WTC11 (cell line): ENCODE results near the gene STRIT1. TPM values are rescaled to one million over a fixed set of nuclear protein-coding genes. Genes with fewer than 3 reads are reported as not detected.

Experiments
- ATAC-seq: fragments of 200-7000 bp; cut with Tn5 transposase; 2 replicates; pipeline ENCODE4 v1.10.0; 2021; ENCODE audit warnings: mild to moderate bottlenecking, moderate library complexity
- CTCF ChIA-PET: fragments of 300-600 bp; sonication (Branson Sonifier 250); formaldehyde crosslinking; loops from one replicate; lab custom pipeline; 2021; ENCODE audit warnings: antibody characterized with exemption; lab: Charles Lee
- POLR2A ChIA-PET: fragments of 350-600 bp; sonication (Branson Sonifier 250); formaldehyde crosslinking; loops from one replicate; lab custom pipeline; 2021; ENCODE audit warnings: antibody characterized with exemption; lab: Charles Lee
- DNase-seq: peaks from one replicate; pipeline ENCODE4 v3.0.0; 2021; ENCODE audit warnings: low spot score
- H3K27ac Mint-ChIP-seq: 2 replicates; pipeline ENCODE4 v1.8.0; 2021; ENCODE audit warnings: mixed read lengths
- H3K27me3 Mint-ChIP-seq: 2 replicates; pipeline ENCODE4 v1.8.0; 2021; ENCODE audit warnings: low read depth, mild to moderate bottlenecking, moderate library complexity, mixed read lengths
- H3K36me3 Mint-ChIP-seq: 2 replicates; pipeline ENCODE4 v1.8.0; 2021; ENCODE audit warnings: mixed read lengths
- H3K4me1 Mint-ChIP-seq: 2 replicates; pipeline ENCODE4 v1.8.0; 2022; ENCODE audit warnings: mixed read lengths
- H3K4me3 Mint-ChIP-seq: 2 replicates; pipeline ENCODE4 v1.8.0; 2021; ENCODE audit warnings: mild to moderate bottlenecking, moderate library complexity, mixed read lengths
- H3K9me3 Mint-ChIP-seq: 2 replicates; pipeline ENCODE4 v1.8.0; 2021; ENCODE audit warnings: mixed read lengths
- CBFB ChIP-seq: sonication (generic); formaldehyde crosslinking; IDR thresholded peaks from 2 replicates; pipeline ENCODE4 v1.8.1; 2022; ENCODE audit warnings: mild to moderate bottlenecking, low read depth, missing genetic modification reagents
- FOXP1 ChIP-seq: sonication (generic); formaldehyde crosslinking; IDR thresholded peaks from 2 replicates; pipeline ENCODE4 v1.8.0; 2022; ENCODE audit warnings: missing genetic modification reagents, mild to moderate bottlenecking, moderate library complexity, borderline replicate concordance
- GRHL2 ChIP-seq: fragments of 250-450 bp; sonication (Bioruptor Pico); IDR thresholded peaks from 2 replicates; pipeline ENCODE4 v1.8.0; 2022; ENCODE audit warnings: mild to moderate bottlenecking, moderate library complexity; ENCODE audit not compliant: insufficient replicate concordance, severe bottlenecking
- IRF2 ChIP-seq: sonication (generic); formaldehyde crosslinking; IDR thresholded peaks from 2 replicates; pipeline ENCODE4 v1.8.0; 2022; ENCODE audit warnings: low read depth, missing genetic modification reagents, borderline replicate concordance
- NFE2L1 ChIP-seq: sonication (generic); formaldehyde crosslinking; IDR thresholded peaks from 2 replicates; pipeline ENCODE4 v1.8.1; 2023; ENCODE audit warnings: missing genetic modification reagents
- RORB ChIP-seq: fragments of 250-450 bp; sonication (Bioruptor Pico); IDR thresholded peaks from 2 replicates; pipeline ENCODE4 v1.9.0; 2021; ENCODE audit warnings: mild to moderate bottlenecking
- TEAD1 ChIP-seq: sonication (generic); formaldehyde crosslinking; IDR thresholded peaks from 2 replicates; pipeline ENCODE4 v1.8.0; 2022; ENCODE audit warnings: mild to moderate bottlenecking, missing genetic modification reagents
- ZBTB21 ChIP-seq: sonication (generic); formaldehyde crosslinking; IDR thresholded peaks from 2 replicates; pipeline ENCODE4 v1.8.1; 2023; ENCODE audit warnings: mild to moderate bottlenecking, missing genetic modification reagents, borderline replicate concordance
- ZNF138 ChIP-seq: sonication (generic); formaldehyde crosslinking; conservative IDR thresholded peaks from 2 replicates; pipeline ENCODE4 v1.8.1; 2022; ENCODE audit warnings: mild to moderate bottlenecking, moderate library complexity, missing genetic modification reagents
- ZNF232 ChIP-seq: sonication (generic); formaldehyde crosslinking; IDR thresholded peaks from 2 replicates; pipeline ENCODE4 v1.8.0; 2022; ENCODE audit warnings: mild to moderate bottlenecking, missing genetic modification reagents
- ZNF317 ChIP-seq: sonication (generic); formaldehyde crosslinking; IDR thresholded peaks from 2 replicates; pipeline ENCODE4 v1.8.1; 2023; ENCODE audit warnings: low read depth, mild to moderate bottlenecking, moderate library complexity, missing genetic modification reagents, borderline replicate concordance
- ZNF423 ChIP-seq: fragments of 250-450 bp; sonication (Bioruptor Pico); IDR thresholded peaks from 2 replicates; pipeline ENCODE4 v2.1.2; 2022; ENCODE audit warnings: mild to moderate bottlenecking, moderate library complexity
- total RNA-seq: library from RNA; stranded (reverse); gene quantifications from 3 replicates; pipeline ENCODE4 v1.2.3, GENCODE V29; 2021
- TF ChIP-seq, protein P1 (sequence below): fragments of 250-450 bp; sonication (Bioruptor Pico); IDR thresholded peaks from 2 replicates; pipeline ENCODE4 v1.9.0; 2021; ENCODE audit warnings: mild to moderate bottlenecking
- TF ChIP-seq, protein P2 (sequence below): sonication (generic); formaldehyde crosslinking; IDR thresholded peaks from 2 replicates; pipeline ENCODE4 v1.8.1; 2022; ENCODE audit warnings: mild to moderate bottlenecking, moderate library complexity, missing genetic modification reagents
- TF ChIP-seq, protein P3 (sequence below): sonication (generic); formaldehyde crosslinking; IDR thresholded peaks from 2 replicates; pipeline ENCODE4 v1.8.0; 2022; ENCODE audit warnings: mild to moderate bottlenecking, missing genetic modification reagents
- TF ChIP-seq, protein P4 (sequence below): sonication (generic); formaldehyde crosslinking; IDR thresholded peaks from 2 replicates; pipeline ENCODE4 v1.8.0; 2022; ENCODE audit warnings: mild to moderate bottlenecking, missing genetic modification reagents
- TF ChIP-seq, protein P5 (sequence below): sonication (generic); formaldehyde crosslinking; IDR thresholded peaks from 2 replicates; pipeline ENCODE4 v1.8.1; 2022; ENCODE audit warnings: missing genetic modification reagents, borderline replicate concordance

STRIT1 gene
- total RNA-seq, 1 experiment from 2014 or later = 0.33 TPM

DNA sequence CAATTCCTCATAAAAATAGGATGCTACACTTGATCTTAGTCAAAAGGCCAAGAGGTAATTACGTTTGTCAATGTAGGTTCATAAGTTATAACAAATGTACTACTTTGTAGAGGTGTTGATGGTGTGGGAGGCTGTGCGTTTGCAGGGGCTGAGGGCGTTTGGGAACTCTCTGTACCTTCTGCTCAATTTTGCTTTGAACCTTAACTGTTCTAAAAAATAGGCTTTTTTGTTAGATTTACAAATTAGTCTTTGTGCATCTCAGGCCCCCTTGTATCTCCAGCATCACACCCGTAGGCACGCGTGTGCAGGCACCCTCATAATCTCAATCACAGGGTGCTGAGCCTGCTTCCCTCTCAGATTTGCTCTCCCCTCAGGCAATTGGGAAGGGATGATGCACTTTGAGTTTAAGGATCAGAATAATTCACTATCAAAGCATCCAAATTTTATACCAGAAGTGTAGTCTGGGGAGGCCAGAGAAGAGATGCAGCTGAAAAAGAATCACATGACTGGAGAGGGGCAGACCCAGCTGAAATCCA lies 36.1 kb upstream of the STRIT1 start:
- no peak for TF ChIP-seq GRHL2 (CRISPR knock-in tag)
- POLR2A ChIA-PET = no interaction called here
- Mint-ChIP-seq H3K36me3 (no peaks in the 10 kb centered on the region), H3K27ac (no peak overlapping the region), H3K4me1 (peaks cover 22% of the 10 kb centered on the region), H3K27me3 (no peaks in the 10 kb centered on the region), H3K4me3 (no peak overlapping the region), H3K9me3 (0 out of 2 replicates have a peak, but pooled peaks cover 3% of the 10 kb centered on the region)
- CTCF ChIA-PET = interaction anchor here (1.0 kb wide), 1 partner anchor 373 kb away, joined by 3 read pairs; no protein-coding TSS in a partner anchor
- ATAC-seq (no peak), DNase-seq (no peak)

DNA sequence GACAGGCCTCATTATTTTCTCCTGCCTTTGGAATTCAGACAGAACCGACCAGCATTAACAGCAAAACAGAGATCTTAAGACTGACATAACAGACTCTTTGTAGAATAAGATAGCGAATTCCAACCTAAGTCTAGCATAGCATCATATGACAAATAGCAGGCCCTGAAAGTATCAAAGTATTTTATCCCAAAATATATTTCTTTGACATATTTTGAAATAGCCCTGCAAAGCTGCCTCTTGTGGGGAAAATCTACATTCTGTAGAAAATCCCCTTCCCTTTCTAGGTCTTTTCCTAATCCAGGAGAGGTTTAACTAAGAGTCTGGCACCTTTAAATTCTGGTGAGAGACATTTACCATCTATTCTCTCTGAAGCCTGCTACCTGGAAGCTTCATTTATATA lies 34.4 kb upstream of the STRIT1 start:
- H3K27ac Mint-ChIP-seq = no peak overlapping the region
- ChIA-PET CTCF (no interaction called here), POLR2A (no interaction called here)
- no peaks in the 10 kb centered on the region for H3K27me3 Mint-ChIP-seq
- DNase-seq = no peak
- no peak overlapping the region for H3K4me3 Mint-ChIP-seq
- TF ChIP-seq, protein P1, sequence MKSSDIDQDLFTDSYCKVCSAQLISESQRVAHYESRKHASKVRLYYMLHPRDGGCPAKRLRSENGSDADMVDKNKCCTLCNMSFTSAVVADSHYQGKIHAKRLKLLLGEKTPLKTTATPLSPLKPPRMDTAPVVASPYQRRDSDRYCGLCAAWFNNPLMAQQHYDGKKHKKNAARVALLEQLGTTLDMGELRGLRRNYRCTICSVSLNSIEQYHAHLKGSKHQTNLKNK = no peak
- no peak for TF ChIP-seq ZNF232
- TF ChIP-seq ZNF317 (CRISPR knock-in tag) = no peak
- TF ChIP-seq, protein P2, sequence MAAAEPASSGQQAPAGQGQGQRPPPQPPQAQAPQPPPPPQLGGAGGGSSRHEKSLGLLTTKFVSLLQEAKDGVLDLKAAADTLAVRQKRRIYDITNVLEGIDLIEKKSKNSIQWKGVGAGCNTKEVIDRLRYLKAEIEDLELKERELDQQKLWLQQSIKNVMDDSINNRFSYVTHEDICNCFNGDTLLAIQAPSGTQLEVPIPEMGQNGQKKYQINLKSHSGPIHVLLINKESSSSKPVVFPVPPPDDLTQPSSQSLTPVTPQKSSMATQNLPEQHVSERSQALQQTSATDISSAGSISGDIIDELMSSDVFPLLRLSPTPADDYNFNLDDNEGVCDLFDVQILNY (CRISPR knock-in tag) = no peak
- no peak for TF ChIP-seq FOXP1
- TF ChIP-seq, protein P3, sequence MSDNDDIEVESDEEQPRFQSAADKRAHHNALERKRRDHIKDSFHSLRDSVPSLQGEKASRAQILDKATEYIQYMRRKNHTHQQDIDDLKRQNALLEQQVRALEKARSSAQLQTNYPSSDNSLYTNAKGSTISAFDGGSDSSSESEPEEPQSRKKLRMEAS (CRISPR knock-in tag) = no peak
- no peak for TF ChIP-seq IRF2
- no peak for TF ChIP-seq ZNF423 (CRISPR knock-in tag)
- TF ChIP-seq TEAD1 (CRISPR knock-in tag) = no peak
- no peak for TF ChIP-seq CBFB (CRISPR knock-in tag)
- TF ChIP-seq, protein P4, sequence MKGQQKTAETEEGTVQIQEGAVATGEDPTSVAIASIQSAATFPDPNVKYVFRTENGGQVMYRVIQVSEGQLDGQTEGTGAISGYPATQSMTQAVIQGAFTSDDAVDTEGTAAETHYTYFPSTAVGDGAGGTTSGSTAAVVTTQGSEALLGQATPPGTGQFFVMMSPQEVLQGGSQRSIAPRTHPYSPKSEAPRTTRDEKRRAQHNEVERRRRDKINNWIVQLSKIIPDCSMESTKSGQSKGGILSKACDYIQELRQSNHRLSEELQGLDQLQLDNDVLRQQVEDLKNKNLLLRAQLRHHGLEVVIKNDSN (CRISPR knock-in tag) = no peak
- no peak for TF ChIP-seq ZBTB21
- no peak for TF ChIP-seq NFE2L1 (CRISPR knock-in tag)
- no peak for TF ChIP-seq ZNF138 (CRISPR knock-in tag)
- TF ChIP-seq, protein P5, sequence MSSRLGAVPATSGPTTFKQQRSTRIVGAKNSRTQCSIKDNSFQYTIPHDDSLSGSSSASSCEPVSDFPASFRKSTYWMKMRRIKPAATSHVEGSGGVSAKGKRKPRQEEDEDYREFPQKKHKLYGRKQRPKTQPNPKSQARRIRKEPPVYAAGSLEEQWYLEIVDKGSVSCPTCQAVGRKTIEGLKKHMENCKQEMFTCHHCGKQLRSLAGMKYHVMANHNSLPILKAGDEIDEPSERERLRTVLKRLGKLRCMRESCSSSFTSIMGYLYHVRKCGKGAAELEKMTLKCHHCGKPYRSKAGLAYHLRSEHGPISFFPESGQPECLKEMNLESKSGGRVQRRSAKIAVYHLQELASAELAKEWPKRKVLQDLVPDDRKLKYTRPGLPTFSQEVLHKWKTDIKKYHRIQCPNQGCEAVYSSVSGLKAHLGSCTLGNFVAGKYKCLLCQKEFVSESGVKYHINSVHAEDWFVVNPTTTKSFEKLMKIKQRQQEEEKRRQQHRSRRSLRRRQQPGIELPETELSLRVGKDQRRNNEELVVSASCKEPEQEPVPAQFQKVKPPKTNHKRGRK (CRISPR knock-in tag) = no peak
- H3K36me3 Mint-ChIP-seq = no peaks in the 10 kb centered on the region
- H3K4me1 Mint-ChIP-seq = peaks cover 29% of the 10 kb centered on the region
- H3K9me3 Mint-ChIP-seq = no peaks in the 10 kb centered on the region
- no peak for ATAC-seq

DNA sequence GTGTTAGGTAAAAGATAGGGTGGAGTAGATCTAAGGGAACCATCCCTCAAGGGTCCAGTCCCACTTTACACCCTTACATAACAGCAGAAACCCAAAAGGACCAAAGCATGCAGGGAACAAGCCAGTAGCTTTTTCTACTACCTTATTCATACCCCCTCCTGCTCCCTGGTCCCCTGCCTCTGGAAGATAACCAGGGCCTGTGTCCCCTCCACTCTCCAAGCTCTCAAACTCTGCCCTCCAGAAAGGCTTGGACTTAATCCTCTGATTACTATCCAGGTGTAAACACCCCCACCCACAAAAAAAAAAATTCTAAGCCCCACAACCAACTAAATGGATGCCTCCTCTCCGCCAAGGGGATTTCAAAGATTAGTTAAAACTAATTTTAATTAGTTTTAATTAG lies 33.9 kb upstream of the STRIT1 start:
- ATAC-seq = no peak
- peaks cover 29% of the 10 kb centered on the region for H3K4me1 Mint-ChIP-seq
- no peak for TF ChIP-seq RORB (CRISPR knock-in tag)
- TF ChIP-seq, protein P3 (CRISPR knock-in tag) = no peak
- TF ChIP-seq, all 79 proteins: peak for 0
- no peak for DNase-seq
- H3K9me3 Mint-ChIP-seq = no peaks in the 10 kb centered on the region
- no peaks in the 10 kb centered on the region for H3K27me3 Mint-ChIP-seq
- ChIA-PET POLR2A (no interaction called here), CTCF (no interaction called here)
- H3K4me3 Mint-ChIP-seq = no peak overlapping the region
- H3K36me3 Mint-ChIP-seq = no peaks in the 10 kb centered on the region
- H3K27ac Mint-ChIP-seq = no peak overlapping the region
